GM10248 (cell line): ENCODE data around the gene FITM2.

ENCODE experiments used
- CTCF ChIA-PET: fragments of 300-600 bp; sonication (Branson Sonifier 250); formaldehyde crosslinking; extraction: SDS; loops from one replicate; lab custom pipeline; 2021; ENCODE audit warnings: antibody characterized with exemption; lab: Yijun Ruan, JAX
- POLR2A ChIA-PET: fragments of 350-650 bp; sonication (Branson Sonifier 250); formaldehyde crosslinking; extraction: SDS; loops from one replicate; lab custom pipeline; 2020; ENCODE audit warnings: antibody characterized with exemption; lab: Yijun Ruan, JAX
- DNase-seq: peaks from one replicate; pipeline ENCODE4 v3.0.0; 2012; ENCODE audit errors: extremely low spot score
- TF ChIP-seq, protein P1 (sequence below): IDR thresholded peaks from 2 replicates; pipeline ENCODE4 v1.5.1; 2012; ENCODE audit warnings: mild to moderate bottlenecking, low read depth; ENCODE audit errors: extremely low read depth, missing control alignments, control extremely low read depth

The FITM2 gene

DNA sequence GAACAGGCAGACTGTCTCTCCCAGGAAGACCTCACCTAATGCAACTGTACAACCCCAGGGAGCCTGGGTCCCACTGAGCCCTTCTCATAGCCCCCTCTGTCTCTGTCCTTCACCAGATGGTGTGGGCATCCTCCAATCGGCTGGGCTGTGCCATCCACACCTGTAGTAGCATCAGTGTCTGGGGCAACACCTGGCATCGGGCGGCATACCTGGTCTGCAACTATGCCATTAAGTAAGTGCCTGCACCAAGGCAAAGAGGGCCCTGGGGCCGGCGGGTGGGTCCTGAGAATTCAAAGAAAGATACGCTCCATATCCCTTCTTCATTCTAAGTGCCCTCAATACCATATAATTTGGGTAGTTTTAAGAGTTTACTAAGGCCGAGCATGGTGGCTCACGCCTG lies 34.1 kb upstream of the FITM2 start:
- ChIA-PET CTCF (interaction anchor here (1.1 kb wide), 1 partner anchor 11 kb away, joined by 3 read pairs; the partner anchor contains the start of gene HNF4A), POLR2A (no interaction called here)
- TF ChIP-seq, protein P1, sequence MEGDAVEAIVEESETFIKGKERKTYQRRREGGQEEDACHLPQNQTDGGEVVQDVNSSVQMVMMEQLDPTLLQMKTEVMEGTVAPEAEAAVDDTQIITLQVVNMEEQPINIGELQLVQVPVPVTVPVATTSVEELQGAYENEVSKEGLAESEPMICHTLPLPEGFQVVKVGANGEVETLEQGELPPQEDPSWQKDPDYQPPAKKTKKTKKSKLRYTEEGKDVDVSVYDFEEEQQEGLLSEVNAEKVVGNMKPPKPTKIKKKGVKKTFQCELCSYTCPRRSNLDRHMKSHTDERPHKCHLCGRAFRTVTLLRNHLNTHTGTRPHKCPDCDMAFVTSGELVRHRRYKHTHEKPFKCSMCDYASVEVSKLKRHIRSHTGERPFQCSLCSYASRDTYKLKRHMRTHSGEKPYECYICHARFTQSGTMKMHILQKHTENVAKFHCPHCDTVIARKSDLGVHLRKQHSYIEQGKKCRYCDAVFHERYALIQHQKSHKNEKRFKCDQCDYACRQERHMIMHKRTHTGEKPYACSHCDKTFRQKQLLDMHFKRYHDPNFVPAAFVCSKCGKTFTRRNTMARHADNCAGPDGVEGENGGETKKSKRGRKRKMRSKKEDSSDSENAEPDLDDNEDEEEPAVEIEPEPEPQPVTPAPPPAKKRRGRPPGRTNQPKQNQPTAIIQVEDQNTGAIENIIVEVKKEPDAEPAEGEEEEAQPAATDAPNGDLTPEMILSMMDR = no peak

DNA sequence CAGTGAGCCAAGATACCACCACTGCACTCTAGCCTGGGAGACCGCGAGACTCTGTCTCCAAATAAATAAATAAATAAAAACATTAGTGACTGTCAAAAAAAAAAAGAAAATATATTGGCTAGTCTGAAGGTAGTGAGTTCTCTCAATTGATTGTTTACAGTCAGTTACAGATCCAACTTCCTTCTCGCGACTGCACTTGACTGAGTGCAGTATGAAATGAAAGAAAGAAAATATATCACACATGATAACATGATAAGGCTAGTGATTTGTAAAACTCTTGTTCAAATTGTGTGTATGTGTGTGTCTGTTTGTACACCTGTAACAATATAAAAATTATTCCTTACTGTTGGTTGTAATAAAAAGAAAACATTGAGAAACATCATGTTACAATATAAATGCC lies 33.7 kb upstream of the FITM2 start:
- ChIA-PET CTCF (no interaction called here), POLR2A (no interaction called here)
- no peak for DNase-seq
- TF ChIP-seq, protein P1 = no peak

More for the DNA sequence above, 34.1 kb upstream of the FITM2 start:
- DNase-seq = no peak

DNA sequence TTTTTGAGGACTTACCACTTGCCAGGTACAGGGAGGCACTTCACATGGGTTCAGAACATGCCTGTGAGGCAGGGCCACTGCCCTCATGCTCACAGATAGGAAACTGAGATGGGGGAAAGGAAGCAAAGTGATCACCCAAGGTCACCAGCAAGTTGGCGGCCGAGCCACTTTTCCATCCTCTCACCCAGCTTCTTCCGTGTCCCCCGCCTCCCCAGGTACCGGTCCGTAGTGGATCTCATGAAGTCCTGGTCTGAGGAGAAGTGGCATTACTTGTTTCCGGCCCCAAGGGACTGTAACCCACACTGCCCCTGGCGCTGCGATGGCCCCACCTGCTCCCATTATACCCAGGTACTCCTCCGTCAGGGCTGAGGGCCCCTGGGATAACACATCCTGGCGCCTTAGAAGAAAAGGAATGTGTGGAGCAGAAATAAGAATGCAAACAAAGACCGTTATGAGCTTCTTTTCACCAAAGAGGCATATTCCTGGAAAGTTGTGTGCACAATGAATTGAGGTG lies 32.2 kb upstream of the FITM2 start:
- TF ChIP-seq, protein P1 = no peak
- ChIA-PET POLR2A (no interaction called here), CTCF (interaction anchor here (0.8 to 1.6 kb wide), 2 partner anchors 11 to 32 kb away, joined by 3 to 5 read pairs; partner anchors contain the start of gene FITM2)
- DNase-seq = no peak

DNA sequence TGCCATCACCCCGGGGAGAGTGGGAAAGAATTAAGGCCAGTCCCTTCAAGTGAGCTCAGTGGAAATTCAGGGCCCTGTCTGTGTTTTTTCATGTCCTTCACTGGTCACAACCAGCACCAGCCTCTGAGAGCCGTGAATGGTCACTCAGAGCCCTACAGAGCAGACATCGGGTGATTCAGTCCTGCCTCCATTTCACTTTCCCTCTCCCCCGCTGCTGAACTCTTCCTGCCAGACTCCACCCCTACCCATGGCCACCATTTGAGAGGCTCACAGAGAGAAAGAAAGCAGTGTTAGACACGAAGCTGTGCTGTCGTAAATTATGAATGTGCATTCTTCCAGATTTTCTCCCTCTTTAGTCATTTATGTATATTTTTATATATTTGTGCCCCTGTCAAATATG lies 31.2 kb upstream of the FITM2 start:
- POLR2A ChIA-PET = no interaction called here

DNA sequence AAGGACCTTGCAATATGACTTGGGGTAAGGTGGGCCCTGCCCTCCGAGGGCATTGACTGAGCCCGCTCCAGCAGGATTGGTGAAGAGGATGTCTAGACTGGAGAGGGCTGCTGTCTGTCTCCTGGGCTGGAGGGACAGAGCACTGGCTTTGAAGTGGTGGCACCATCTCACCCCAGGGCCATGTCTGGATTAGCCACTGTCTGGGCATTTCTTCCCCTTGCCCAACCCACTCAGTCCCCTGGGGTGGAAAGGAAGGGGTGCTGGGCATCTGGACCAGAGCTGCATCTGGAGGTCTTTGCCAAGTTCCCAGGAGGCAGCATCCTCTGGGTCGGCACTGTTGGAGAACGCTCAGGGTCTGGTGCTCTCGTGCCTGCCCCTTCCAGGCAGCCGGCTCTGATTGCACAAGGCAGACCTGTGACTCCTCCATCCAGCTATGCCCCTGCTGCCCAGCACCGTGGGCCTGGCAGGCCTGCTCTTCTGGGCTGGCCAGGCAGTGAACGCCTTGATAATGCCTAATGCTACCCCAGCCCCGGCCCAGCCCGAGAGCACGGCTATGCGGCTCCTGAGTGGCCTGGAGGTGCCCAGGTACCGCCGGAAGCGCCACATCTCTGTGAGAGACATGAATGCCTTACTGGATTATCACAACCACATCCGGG lies 25.9 kb upstream of the FITM2 start, which contains the start of gene R3HDML:
Gene R3HDML (plus strand): TSS at position 319 of the 656 bp plus-strand sequence. CDS start 115 bp downstream, at position 434.
- ChIA-PET POLR2A (no interaction called here), CTCF (no interaction called here)
- DNase-seq = no peak
- TF ChIP-seq, protein P1 = no peak

More for the DNA sequence above, 31.2 kb upstream of the FITM2 start:
- TF ChIP-seq, protein P1 = no peak
- DNase-seq = no peak
- CTCF ChIA-PET = interaction anchor here (1.1 to 1.6 kb wide), 2 partner anchors 10 to 64 kb away, joined by 3 to 5 read pairs; no protein-coding TSS in a partner anchor

DNA sequence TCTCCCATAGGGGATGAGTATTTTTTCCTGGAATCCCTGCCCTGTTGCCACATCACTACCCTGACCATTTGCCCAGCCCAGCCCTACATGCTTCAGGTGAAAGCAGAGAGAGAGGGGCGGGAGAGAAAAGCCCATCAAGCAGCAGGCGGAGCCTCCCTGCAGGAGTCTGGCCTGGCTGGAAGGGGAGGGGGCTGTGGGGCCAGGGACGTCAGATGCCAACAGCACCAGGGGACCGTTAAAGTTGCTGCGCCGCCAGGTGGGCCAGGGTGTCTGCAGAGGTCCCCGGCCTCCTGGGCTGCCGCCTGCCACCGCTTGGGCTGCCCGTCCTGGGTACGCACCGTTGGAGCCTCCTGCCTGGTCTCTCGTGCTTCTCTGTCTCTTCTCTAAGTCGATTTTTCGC lies 25.1 kb upstream of the FITM2 start:
- POLR2A ChIA-PET = no interaction called here
- no peak for DNase-seq
- TF ChIP-seq, protein P1 = no peak
- CTCF ChIA-PET = no interaction called here
